OCI-LY1 (cell line): ENCODE results near the gene PLEKHO1.

Experiments
- EZH2 ChIP-seq: fragments of 200-600 bp; sonication (generic), shearing (Covaris generic); IDR thresholded peaks from 2 replicates; pipeline ENCODE4 v1.8.0; 2017; ENCODE audit warnings: borderline replicate concordance, mixed run types, mild to moderate bottlenecking, antibody characterized with exemption, low read length, moderate library complexity, mixed read lengths
- TF ChIP-seq, protein P1 (sequence below): fragments of 200-600 bp; sonication (generic), shearing (Covaris generic); IDR thresholded peaks from 2 replicates; pipeline ENCODE4 v1.5.1; 2017; ENCODE audit warnings: mild to moderate bottlenecking, antibody characterized with exemption, low read length, moderate library complexity, mixed read lengths

DNA sequence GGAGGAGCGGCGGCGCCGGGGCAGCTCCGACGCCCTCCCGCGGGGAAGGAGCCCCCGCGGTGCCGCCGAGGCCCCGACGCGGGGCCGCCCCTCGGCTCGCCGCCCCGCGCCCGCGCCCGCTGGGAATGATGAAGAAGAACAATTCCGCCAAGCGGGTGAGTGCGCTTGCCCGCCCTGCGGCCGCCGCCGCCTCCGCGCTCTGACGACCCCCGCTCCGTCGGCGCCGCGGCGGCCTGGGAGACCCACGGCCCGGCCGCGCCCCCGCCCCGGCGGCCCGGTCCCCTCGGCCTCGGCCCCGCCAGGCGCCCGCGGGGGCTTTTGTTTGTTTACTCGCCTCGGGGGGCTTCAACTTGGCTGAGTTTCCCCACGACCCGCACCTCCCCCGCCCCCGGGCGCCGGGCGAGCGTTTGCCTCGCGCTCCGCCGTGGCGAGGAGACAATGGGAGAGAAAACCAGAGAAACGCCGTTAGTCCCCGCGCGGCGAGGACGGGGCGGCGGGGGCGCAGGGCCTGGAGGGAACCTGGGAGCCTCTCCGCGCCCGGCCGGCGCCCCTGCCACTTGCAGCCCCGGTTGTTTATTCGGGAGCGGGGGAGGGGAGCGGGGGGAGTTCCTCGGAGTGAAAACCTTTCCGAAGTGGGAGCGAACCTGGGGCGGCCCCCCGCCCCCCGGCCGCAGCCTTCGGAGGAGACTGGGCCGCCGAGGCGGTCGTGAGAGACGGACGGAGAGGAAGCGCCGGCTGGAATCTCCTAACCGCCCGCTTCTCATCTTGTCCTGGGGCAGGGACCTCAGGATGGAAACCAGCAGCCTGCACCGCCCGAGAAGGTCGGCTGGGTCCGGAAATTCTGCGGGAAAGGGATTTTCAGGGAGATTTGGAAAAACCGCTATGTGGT is 661 bp downstream of the PLEKHO1 start:
- TF ChIP-seq, protein P1, sequence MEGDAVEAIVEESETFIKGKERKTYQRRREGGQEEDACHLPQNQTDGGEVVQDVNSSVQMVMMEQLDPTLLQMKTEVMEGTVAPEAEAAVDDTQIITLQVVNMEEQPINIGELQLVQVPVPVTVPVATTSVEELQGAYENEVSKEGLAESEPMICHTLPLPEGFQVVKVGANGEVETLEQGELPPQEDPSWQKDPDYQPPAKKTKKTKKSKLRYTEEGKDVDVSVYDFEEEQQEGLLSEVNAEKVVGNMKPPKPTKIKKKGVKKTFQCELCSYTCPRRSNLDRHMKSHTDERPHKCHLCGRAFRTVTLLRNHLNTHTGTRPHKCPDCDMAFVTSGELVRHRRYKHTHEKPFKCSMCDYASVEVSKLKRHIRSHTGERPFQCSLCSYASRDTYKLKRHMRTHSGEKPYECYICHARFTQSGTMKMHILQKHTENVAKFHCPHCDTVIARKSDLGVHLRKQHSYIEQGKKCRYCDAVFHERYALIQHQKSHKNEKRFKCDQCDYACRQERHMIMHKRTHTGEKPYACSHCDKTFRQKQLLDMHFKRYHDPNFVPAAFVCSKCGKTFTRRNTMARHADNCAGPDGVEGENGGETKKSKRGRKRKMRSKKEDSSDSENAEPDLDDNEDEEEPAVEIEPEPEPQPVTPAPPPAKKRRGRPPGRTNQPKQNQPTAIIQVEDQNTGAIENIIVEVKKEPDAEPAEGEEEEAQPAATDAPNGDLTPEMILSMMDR: no peak
- TF ChIP-seq EZH2: no peak
